GM23338 (cell line): Measurements from ENCODE around the gene CCDC61. TPM values are rescaled to one million over a fixed set of nuclear protein-coding genes. Genes with fewer than 3 reads are reported as not detected.

Experiments used
- ATAC-seq: fragments of 200-7000 bp; cut with Tn5 transposase; 3 replicates; pipeline ENCODE4 v1.9.1; 2020
- DNase-seq: peaks from one replicate; pipeline ENCODE4 v3.0.0-alpha.2; 2015; ENCODE audit warnings: low spot score
- H2AFZ ChIP-seq: fragments of 200-600 bp; sonication (generic); 2 replicates; pipeline ENCODE4 v1.8.0; 2016; ENCODE audit warnings: antibody characterized with exemption, mild to moderate bottlenecking, moderate library complexity
- H3F3A ChIP-seq: fragments of 200-600 bp; sonication (generic); replicated peaks from 2 replicates; pipeline ENCODE4 v1.8.0; 2017; ENCODE audit warnings: antibody characterized with exemption, mixed run types, low read depth
- H3K27ac ChIP-seq: fragments of 200-600 bp; sonication (generic); 2 replicates; pipeline ENCODE4 v1.6.1; 2016; ENCODE audit warnings: low read depth
- H3K27me3 ChIP-seq: fragments of 200-600 bp; sonication (generic); 2 replicates; pipeline ENCODE4 v1.8.0; 2016; ENCODE audit warnings: mild to moderate bottlenecking, mixed run types, moderate library complexity; ENCODE audit not compliant: insufficient read depth
- H3K36me3 ChIP-seq: fragments of 200-600 bp; sonication (generic); 2 replicates; pipeline ENCODE4 v1.8.0; 2016; ENCODE audit warnings: mild to moderate bottlenecking; ENCODE audit not compliant: insufficient read depth
- H3K4me1 ChIP-seq: fragments of 200-600 bp; sonication (generic); 2 replicates; pipeline ENCODE4 v1.8.0; 2016; ENCODE audit warnings: mild to moderate bottlenecking, moderate library complexity; ENCODE audit not compliant: insufficient read depth
- H3K4me2 ChIP-seq: fragments of 200-600 bp; sonication (generic); 2 replicates; pipeline ENCODE4 v1.7.1; 2017; ENCODE audit warnings: mixed run types
- H3K4me3 ChIP-seq: fragments of 200-600 bp; sonication (generic); 2 replicates; pipeline ENCODE4 v1.6.1; 2016; ENCODE audit warnings: mixed run types
- H3K79me2 ChIP-seq: fragments of 200-600 bp; sonication (generic); replicated peaks from 2 replicates; pipeline ENCODE4 v1.8.0; 2017; ENCODE audit warnings: mild to moderate bottlenecking; ENCODE audit not compliant: insufficient read depth
- H3K9me2 ChIP-seq: fragments of 200-600 bp; sonication (generic); 2 replicates; pipeline ENCODE4 v1.8.0; 2017; ENCODE audit not compliant: insufficient read depth
- H4K20me1 ChIP-seq: fragments of 200-600 bp; sonication (generic); replicated peaks from 2 replicates; pipeline ENCODE4 v1.8.0; 2017; ENCODE audit warnings: mild to moderate bottlenecking; ENCODE audit not compliant: insufficient read depth
- H3K27ac Mint-ChIP-seq: 2 replicates; pipeline ENCODE4 v1.8.0; 2020; ENCODE audit warnings: inconsistent platforms, mild to moderate bottlenecking, moderate library complexity, mixed read lengths
- H3K27me3 Mint-ChIP-seq: 3 replicates; pipeline ENCODE4 v1.8.0; 2022; ENCODE audit warnings: low read depth, mild to moderate bottlenecking, moderate library complexity, mixed read lengths, inconsistent platforms; ENCODE audit not compliant: insufficient read depth, poor library complexity
- H3K36me3 Mint-ChIP-seq: 3 replicates; pipeline ENCODE4 v1.8.0; 2021; ENCODE audit warnings: low read depth, mild to moderate bottlenecking, inconsistent platforms, moderate library complexity, mixed read lengths
- H3K4me1 Mint-ChIP-seq: 3 replicates; pipeline ENCODE4 v1.8.0; 2020; ENCODE audit warnings: mild to moderate bottlenecking, inconsistent platforms, mixed read lengths
- H3K4me3 Mint-ChIP-seq: 3 replicates; pipeline ENCODE4 v1.8.0; 2021; ENCODE audit warnings: moderate library complexity, mild to moderate bottlenecking, inconsistent platforms, mixed read lengths
- H3K9me3 Mint-ChIP-seq: 3 replicates; pipeline ENCODE4 v1.8.0; 2020; ENCODE audit warnings: moderate library complexity, mild to moderate bottlenecking, inconsistent platforms, mixed read lengths
- CTCF ChIP-seq, 2 experiments: fragments of 200-600 bp in 1 of 2; sonication (generic) in 1 of 2; conservative IDR thresholded peaks; 2 replicates each; pipeline versions ENCODE4 v1.5.1 to v1.6.1; 2016 to 2017; ENCODE audit warnings: antibody characterized with exemption in 2 of 2, low read depth in 2 of 2, mild to moderate bottlenecking in 2 of 2, moderate library complexity in 1 of 2
- EZH2phosphoT487 ChIP-seq: fragments of 200-600 bp; sonication (generic); IDR thresholded peaks from one replicate; pipeline ENCODE4 v1.8.1; 2018; ENCODE audit warnings: antibody characterized with exemption; ENCODE audit not compliant: unreplicated experiment
- JUNB ChIP-seq: IDR thresholded peaks from one replicate; pipeline ENCODE4 v1.6.1; 2016; ENCODE audit warnings: antibody characterized with exemption; ENCODE audit not compliant: unreplicated experiment
- POLR2AphosphoS5 ChIP-seq: IDR thresholded peaks from 2 replicates; pipeline ENCODE4 v1.6.1; 2016; ENCODE audit warnings: antibody characterized with exemption, low read depth
- STAT1 ChIP-seq: IDR thresholded peaks from one replicate; pipeline ENCODE4 v1.6.1; 2016; ENCODE audit warnings: antibody characterized with exemption; ENCODE audit not compliant: unreplicated experiment
- polyA plus RNA-seq: library from polyadenylated mRNA; unstranded; fragments of >200 nt; fragmentation: Nextera tagmentation; extraction: Ambion mirVana; gene quantifications from 2 replicates; pipeline ENCODE4 v1.2.1, GENCODE V29; 2016
- total RNA-seq: library from RNA; depleted of rRNA; stranded (reverse); fragments of >200 nt; shearing (Covaris generic); gene quantifications from 2 replicates; pipeline ENCODE4 v1.2.3, GENCODE V29; 2014
- TF ChIP-seq, protein P1 (sequence below): fragments of 250-450 bp; sonication (Bioruptor Pico); IDR thresholded peaks from 2 replicates; pipeline ENCODE4 v1.5.0; 2020; ENCODE audit warnings: mild to moderate bottlenecking, moderate library complexity

CCDC61 gene
- total and polyA plus RNA-seq, 2 experiments from 2014 or later, result 9.8 to 22.4 TPM

DNA sequence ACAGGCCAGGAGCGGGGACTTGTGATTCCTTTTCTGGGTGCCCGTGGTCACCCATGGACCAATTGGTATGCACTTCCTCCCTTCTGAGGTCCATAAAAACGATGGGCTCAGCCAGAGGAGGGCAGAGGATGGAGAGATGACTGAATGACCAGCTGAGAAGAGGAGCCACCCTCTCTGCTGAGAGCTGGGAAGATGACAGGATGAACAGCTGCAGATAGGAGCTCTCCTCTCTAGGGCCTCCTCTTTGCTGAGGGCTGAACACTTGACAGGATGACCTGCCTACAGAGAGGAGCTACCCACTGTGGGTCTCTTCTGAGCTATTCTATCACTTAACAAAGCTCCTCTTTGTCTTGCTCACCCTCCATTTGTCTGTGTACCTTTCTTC, 41.5 kb downstream of the CCDC61 start:
- H3K4me1 Mint-ChIP-seq, result no peaks in the 10 kb centered on the region
- no peak overlapping the region for H3K27ac ChIP-seq
- no peak overlapping the region for H2AFZ ChIP-seq
- H4K20me1 ChIP-seq, result no peaks in the 10 kb centered on the region
- ATAC-seq (no peak; the same call in 2 of the 3 replicates), DNase-seq (no peak)
- H3K27me3 ChIP-seq, result 0 out of 2 replicates have a peak, but pooled peaks cover 7% of the 10 kb centered on the region
- TF ChIP-seq JUNB, result no peak
- TF ChIP-seq, protein P1, sequence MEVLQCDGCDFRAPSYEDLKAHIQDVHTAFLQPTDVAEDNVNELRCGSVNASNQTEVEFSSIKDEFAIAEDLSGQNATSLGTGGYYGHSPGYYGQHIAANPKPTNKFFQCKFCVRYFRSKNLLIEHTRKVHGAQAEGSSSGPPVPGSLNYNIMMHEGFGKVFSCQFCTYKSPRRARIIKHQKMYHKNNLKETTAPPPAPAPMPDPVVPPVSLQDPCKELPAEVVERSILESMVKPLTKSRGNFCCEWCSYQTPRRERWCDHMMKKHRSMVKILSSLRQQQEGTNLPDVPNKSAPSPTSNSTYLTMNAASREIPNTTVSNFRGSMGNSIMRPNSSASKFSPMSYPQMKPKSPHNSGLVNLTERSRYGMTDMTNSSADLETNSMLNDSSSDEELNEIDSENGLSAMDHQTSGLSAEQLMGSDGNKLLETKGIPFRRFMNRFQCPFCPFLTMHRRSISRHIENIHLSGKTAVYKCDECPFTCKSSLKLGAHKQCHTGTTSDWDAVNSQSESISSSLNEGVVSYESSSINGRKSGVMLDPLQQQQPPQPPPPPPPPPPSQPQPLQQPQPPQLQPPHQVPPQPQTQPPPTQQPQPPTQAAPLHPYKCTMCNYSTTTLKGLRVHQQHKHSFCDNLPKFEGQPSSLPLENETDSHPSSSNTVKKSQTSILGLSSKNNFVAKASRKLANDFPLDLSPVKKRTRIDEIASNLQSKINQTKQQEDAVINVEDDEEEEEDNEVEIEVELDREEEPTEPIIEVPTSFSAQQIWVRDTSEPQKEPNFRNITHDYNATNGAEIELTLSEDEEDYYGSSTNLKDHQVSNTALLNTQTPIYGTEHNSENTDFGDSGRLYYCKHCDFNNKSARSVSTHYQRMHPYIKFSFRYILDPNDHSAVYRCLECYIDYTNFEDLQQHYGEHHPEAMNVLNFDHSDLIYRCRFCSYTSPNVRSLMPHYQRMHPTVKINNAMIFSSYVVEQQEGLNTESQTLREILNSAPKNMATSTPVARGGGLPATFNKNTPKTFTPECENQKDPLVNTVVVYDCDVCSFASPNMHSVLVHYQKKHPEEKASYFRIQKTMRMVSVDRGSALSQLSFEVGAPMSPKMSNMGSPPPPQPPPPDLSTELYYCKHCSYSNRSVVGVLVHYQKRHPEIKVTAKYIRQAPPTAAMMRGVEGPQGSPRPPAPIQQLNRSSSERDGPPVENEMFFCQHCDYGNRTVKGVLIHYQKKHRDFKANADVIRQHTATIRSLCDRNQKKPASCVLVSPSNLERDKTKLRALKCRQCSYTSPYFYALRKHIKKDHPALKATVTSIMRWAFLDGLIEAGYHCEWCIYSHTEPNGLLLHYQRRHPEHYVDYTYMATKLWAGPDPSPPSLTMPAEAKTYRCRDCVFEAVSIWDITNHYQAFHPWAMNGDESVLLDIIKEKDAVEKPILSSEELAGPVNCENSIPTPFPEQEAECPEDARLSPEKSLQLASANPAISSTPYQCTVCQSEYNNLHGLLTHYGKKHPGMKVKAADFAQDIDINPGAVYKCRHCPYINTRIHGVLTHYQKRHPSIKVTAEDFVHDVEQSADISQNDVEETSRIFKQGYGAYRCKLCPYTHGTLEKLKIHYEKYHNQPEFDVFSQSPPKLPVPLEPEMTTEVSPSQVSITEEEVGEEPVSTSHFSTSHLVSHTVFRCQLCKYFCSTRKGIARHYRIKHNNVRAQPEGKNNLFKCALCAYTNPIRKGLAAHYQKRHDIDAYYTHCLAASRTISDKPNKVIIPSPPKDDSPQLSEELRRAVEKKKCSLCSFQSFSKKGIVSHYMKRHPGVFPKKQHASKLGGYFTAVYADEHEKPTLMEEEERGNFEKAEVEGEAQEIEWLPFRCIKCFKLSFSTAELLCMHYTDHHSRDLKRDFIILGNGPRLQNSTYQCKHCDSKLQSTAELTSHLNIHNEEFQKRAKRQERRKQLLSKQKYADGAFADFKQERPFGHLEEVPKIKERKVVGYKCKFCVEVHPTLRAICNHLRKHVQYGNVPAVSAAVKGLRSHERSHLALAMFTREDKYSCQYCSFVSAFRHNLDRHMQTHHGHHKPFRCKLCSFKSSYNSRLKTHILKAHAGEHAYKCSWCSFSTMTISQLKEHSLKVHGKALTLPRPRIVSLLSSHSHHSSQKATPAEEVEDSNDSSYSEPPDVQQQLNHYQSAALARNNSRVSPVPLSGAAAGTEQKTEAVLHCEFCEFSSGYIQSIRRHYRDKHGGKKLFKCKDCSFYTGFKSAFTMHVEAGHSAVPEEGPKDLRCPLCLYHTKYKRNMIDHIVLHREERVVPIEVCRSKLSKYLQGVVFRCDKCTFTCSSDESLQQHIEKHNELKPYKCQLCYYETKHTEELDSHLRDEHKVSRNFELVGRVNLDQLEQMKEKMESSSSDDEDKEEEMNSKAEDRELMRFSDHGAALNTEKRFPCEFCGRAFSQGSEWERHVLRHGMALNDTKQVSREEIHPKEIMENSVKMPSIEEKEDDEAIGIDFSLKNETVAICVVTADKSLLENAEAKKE (CRISPR knock-in tag), result no peak
- TF ChIP-seq POLR2AphosphoS5, result no peak
- TF ChIP-seq EZH2phosphoT487, result no peak
- TF ChIP-seq STAT1, result no peak
- H3K27me3 Mint-ChIP-seq, result peaks cover 6% of the 10 kb centered on the region
- H3K4me3 ChIP-seq, result no peak overlapping the region
- H3K9me2 ChIP-seq, result no peaks in the 10 kb centered on the region
- H3K36me3 Mint-ChIP-seq, result peaks cover 7% of the 10 kb centered on the region; the same call in 1 of the 3 replicates
- no peaks in the 10 kb centered on the region for H3K4me1 ChIP-seq
- H3K4me3 Mint-ChIP-seq, result no peak overlapping the region
- no peaks in the 10 kb centered on the region for H3K36me3 ChIP-seq
- no peaks in the 10 kb centered on the region for H3F3A ChIP-seq
- no peaks in the 10 kb centered on the region for H3K79me2 ChIP-seq
- H3K4me2 ChIP-seq, result no peak overlapping the region
- H3K27ac Mint-ChIP-seq, result no peak overlapping the region
- H3K9me3 Mint-ChIP-seq, result peaks cover 21% of the 10 kb centered on the region

DNA sequence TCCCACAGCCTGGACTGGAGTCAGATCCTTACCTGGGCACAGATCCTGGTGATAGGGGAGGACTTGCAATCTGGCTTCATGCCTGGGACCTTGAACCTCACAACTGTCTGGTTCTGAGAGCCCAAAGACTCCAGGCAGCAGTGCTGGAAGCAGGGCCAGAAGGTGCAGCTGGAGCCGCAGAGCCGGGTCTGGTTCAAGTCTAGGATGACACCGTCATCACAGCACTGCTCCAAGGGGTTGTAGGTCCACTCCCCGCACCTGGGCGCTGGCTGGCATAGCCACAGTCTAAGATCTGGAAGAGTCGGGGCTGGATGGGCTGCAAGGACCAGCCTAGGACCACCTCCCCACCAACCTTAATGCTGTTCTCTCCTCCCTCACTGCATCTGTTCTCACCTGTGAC, 44.9 kb downstream of the CCDC61 start:
- 0 out of 2 replicates have a peak, but pooled peaks cover 2% of the 10 kb centered on the region for H3K9me2 ChIP-seq
- no peaks in the 10 kb centered on the region for H3K79me2 ChIP-seq
- no peak overlapping the region for H3K27ac ChIP-seq
- H3K4me2 ChIP-seq, result no peak overlapping the region
- no peak overlapping the region for H3K4me3 ChIP-seq
- TF ChIP-seq CTCF (conservative IDR thresholded peaks at IDR 0.05; ENCODE audit: low read depth in 2 of 2), result no peak
- no peak for DNase-seq
- H3K4me3 Mint-ChIP-seq, result no peak overlapping the region
- H3K9me3 Mint-ChIP-seq, result peaks cover 48% of the 10 kb centered on the region
- no peaks in the 10 kb centered on the region for H4K20me1 ChIP-seq
- peaks cover 7% of the 10 kb centered on the region; the same call in 1 of the 2 replicates for H3K27me3 ChIP-seq
- peaks cover 6% of the 10 kb centered on the region for H3K27me3 Mint-ChIP-seq
- H3K4me1 Mint-ChIP-seq, result no peaks in the 10 kb centered on the region
- H3K4me1 ChIP-seq, result no peaks in the 10 kb centered on the region
- H3K36me3 Mint-ChIP-seq, result peaks cover 9% of the 10 kb centered on the region; the same call in 2 of the 3 replicates
- no peak overlapping the region for H3K27ac Mint-ChIP-seq
- no peaks in the 10 kb centered on the region for H3F3A ChIP-seq
- no peak for ATAC-seq
- H2AFZ ChIP-seq, result no peak overlapping the region
- H3K36me3 ChIP-seq, result no peaks in the 10 kb centered on the region; the same call in 1 of the 2 replicates
